ENCODE data around the gene AGBL4. TPM values are rescaled to one million over a fixed set of nuclear protein-coding genes. Genes with fewer than 3 reads are reported as not detected.
A peak's percentile ranks its signal among the peaks of the same experiment; 100 is the strongest.

The AGBL4 gene
- polyA plus RNA-seq, 3 donors from 2014 or later = not detected

- Mint-ChIP-seq H3K4me3 (no peak overlapping the region), H3K27ac (no peak overlapping the region), H3K4me1 (no peaks in the 10 kb centered on the region), H3K36me3 (no peaks in the 10 kb centered on the region), H3K9me3 (no peaks in the 10 kb centered on the region), H3K27me3 (ENCODE audit: low read depth in 3 of 3) (peaks cover 3 to 5% (median 4%) of the 10 kb centered on the region in 3 donors)
- no peak for DNase-seq
Measured at GRCh38 chr1:48784301-48784700, 1239.5 kb downstream of the AGBL4 start.

GRCh38 chr1:48777219-48777895, 1246.4 kb downstream of the AGBL4 start:
- Mint-ChIP-seq H3K27me3 (ENCODE audit: low read depth in 3 of 3) (peaks cover 0 to 9% (median 9%) of the 10 kb centered on the region in 3 donors), H3K4me1 (peaks cover 22 to 23% of the 10 kb centered on the region in 2 donors), H3K27ac (peak overlapping the region in 2 of 6 donors; percentile 43 to 82), H3K9me3 (no peaks in the 10 kb centered on the region), H3K4me3 (peak overlapping the region; percentile 82 to 94 (median 88)), H3K36me3 (no peaks in the 10 kb centered on the region)
- DNase-seq = no peak

- DNase-seq = peak; percentile 46 to 59 (median 50)
- Mint-ChIP-seq H3K27ac (peak within 1 kb of the TSS; percentile 44 to 86 (median 78)), H3K4me3 (peak within 1 kb of the TSS; percentile 88 to 94 (median 91)), H3K9me3 (no peaks in the 10 kb centered on the region), H3K4me1 (peaks cover 22 to 23% of the 10 kb centered on the region in 2 donors), H3K27me3 (ENCODE audit: low read depth in 3 of 3) (peaks cover 4 to 10% (median 8%) of the 10 kb centered on the region in 3 donors), H3K36me3 (no peaks in the 10 kb centered on the region)
Measured at GRCh38 chr1:48776393-48777218, 1247.1 kb downstream of the AGBL4 start, which contains the start of gene BEND5. Gene BEND5 (minus strand): TSS chr1:48776891. CDS start chr1:48776831, 60 bp downstream.

- no peaks in the 10 kb centered on the region for H3K9me3 Mint-ChIP-seq
- peaks cover 22 to 23% of the 10 kb centered on the region in 2 donors for H3K4me1 Mint-ChIP-seq
- H3K27me3 Mint-ChIP-seq (ENCODE audit: low read depth in 3 of 3) = peaks cover 4 to 10% (median 7%) of the 10 kb centered on the region in 3 donors
- no peaks in the 10 kb centered on the region for H3K36me3 Mint-ChIP-seq
- no peak for DNase-seq
- H3K4me3 Mint-ChIP-seq = peak overlapping the region; percentile 87 to 91 (median 89)
- H3K27ac Mint-ChIP-seq = peak overlapping the region; percentile 7 to 86 (median 68)
Measured at GRCh38 chr1:48775831-48776392, 1247.8 kb downstream of the AGBL4 start.

GRCh38 chr1:48773133-48773532, 1250.6 kb downstream of the AGBL4 start:
- no peak overlapping the region for H3K4me3 Mint-ChIP-seq
- H3K27ac Mint-ChIP-seq = peak overlapping the region in 1 of 6 donors; percentile 3
- peaks cover 20 to 23% of the 10 kb centered on the region in 2 donors for H3K4me1 Mint-ChIP-seq
- H3K27me3 Mint-ChIP-seq (ENCODE audit: low read depth in 3 of 3) = peaks cover 4 to 12% (median 7%) of the 10 kb centered on the region in 3 donors
- no peaks in the 10 kb centered on the region for H3K9me3 Mint-ChIP-seq
- no peaks in the 10 kb centered on the region for H3K36me3 Mint-ChIP-seq
- DNase-seq = no peak

GRCh38 chr1:48772211-48772610, 1251.5 kb downstream of the AGBL4 start:
- DNase-seq = no peak
- Mint-ChIP-seq H3K9me3 (no peaks in the 10 kb centered on the region), H3K27ac (no peak overlapping the region), H3K36me3 (no peaks in the 10 kb centered on the region), H3K4me3 (no peak overlapping the region), H3K4me1 (peaks cover 16 to 18% of the 10 kb centered on the region in 2 donors), H3K27me3 (ENCODE audit: low read depth in 3 of 3) (peaks cover 4 to 12% (median 7%) of the 10 kb centered on the region in 3 donors)

- H3K9me3 Mint-ChIP-seq = no peaks in the 10 kb centered on the region
- H3K27me3 Mint-ChIP-seq (ENCODE audit: low read depth in 3 of 3) = peaks cover 4 to 10% (median 5%) of the 10 kb centered on the region in 3 donors
- H3K4me3 Mint-ChIP-seq = no peak overlapping the region
- no peak overlapping the region for H3K27ac Mint-ChIP-seq
- no peaks in the 10 kb centered on the region for H3K36me3 Mint-ChIP-seq
- peaks cover 12 to 14% of the 10 kb centered on the region in 2 donors for H3K4me1 Mint-ChIP-seq
- DNase-seq = no peak
Measured at GRCh38 chr1:48771561-48771960, 1252.2 kb downstream of the AGBL4 start.

GRCh38 chr1:48767975-48768510, 1255.7 kb downstream of the AGBL4 start:
- no peak for DNase-seq
- H3K27me3 Mint-ChIP-seq (ENCODE audit: low read depth in 3 of 3) = peaks cover 1 to 5% (median 4%) of the 10 kb centered on the region in 3 donors
- H3K36me3 Mint-ChIP-seq = peaks cover 0 to 12% (median 2%) of the 10 kb centered on the region in 3 donors
- no peaks in the 10 kb centered on the region for H3K4me1 Mint-ChIP-seq
- no peak overlapping the region for H3K4me3 Mint-ChIP-seq
- H3K27ac Mint-ChIP-seq = no peak overlapping the region
- no peaks in the 10 kb centered on the region for H3K9me3 Mint-ChIP-seq

GRCh38 chr1:48765335-48765734, 1258.4 kb downstream of the AGBL4 start:
- H3K4me1 Mint-ChIP-seq = no peaks in the 10 kb centered on the region
- H3K9me3 Mint-ChIP-seq = no peaks in the 10 kb centered on the region
- DNase-seq = no peak
- no peak overlapping the region for H3K27ac Mint-ChIP-seq
- H3K4me3 Mint-ChIP-seq = no peak overlapping the region
- peaks cover 0 to 12% (median 2%) of the 10 kb centered on the region in 3 donors for H3K36me3 Mint-ChIP-seq
- peaks cover 0 to 2% (median 2%) of the 10 kb centered on the region in 3 donors for H3K27me3 Mint-ChIP-seq (ENCODE audit: low read depth in 3 of 3)

- no peak for DNase-seq
- peaks cover 0 to 19% (median 11%) of the 10 kb centered on the region in 3 donors for H3K36me3 Mint-ChIP-seq
- no peak overlapping the region for H3K27ac Mint-ChIP-seq
- no peak overlapping the region for H3K4me3 Mint-ChIP-seq
- peaks cover 0 to 2% (median 0%) of the 10 kb centered on the region in 3 donors for H3K27me3 Mint-ChIP-seq (ENCODE audit: low read depth in 3 of 3)
- H3K9me3 Mint-ChIP-seq = no peaks in the 10 kb centered on the region
- no peaks in the 10 kb centered on the region for H3K4me1 Mint-ChIP-seq
Measured at GRCh38 chr1:48761986-48762385, 1261.8 kb downstream of the AGBL4 start.

GRCh38 chr1:48761411-48761810, 1262.3 kb downstream of the AGBL4 start:
- Mint-ChIP-seq H3K9me3 (no peaks in the 10 kb centered on the region), H3K4me1 (no peaks in the 10 kb centered on the region), H3K27ac (no peak overlapping the region), H3K4me3 (no peak overlapping the region), H3K36me3 (peaks cover 0 to 19% (median 11%) of the 10 kb centered on the region in 3 donors), H3K27me3 (ENCODE audit: low read depth in 3 of 3) (peaks cover 0 to 2% (median 0%) of the 10 kb centered on the region in 3 donors)
- DNase-seq = no peak

- no peak for DNase-seq
- Mint-ChIP-seq H3K4me1 (no peaks in the 10 kb centered on the region), H3K27me3 (ENCODE audit: low read depth in 3 of 3) (peaks cover 0 to 2% (median 0%) of the 10 kb centered on the region in 3 donors), H3K9me3 (no peaks in the 10 kb centered on the region), H3K27ac (no peak overlapping the region), H3K4me3 (no peak overlapping the region), H3K36me3 (peaks cover 0 to 19% (median 11%) of the 10 kb centered on the region in 3 donors)
Measured at GRCh38 chr1:48760857-48761256, 1262.9 kb downstream of the AGBL4 start.

GRCh38 chr1:48758976-48759375, 1264.8 kb downstream of the AGBL4 start:
- DNase-seq = no peak
- Mint-ChIP-seq H3K4me1 (no peaks in the 10 kb centered on the region), H3K27ac (no peak overlapping the region), H3K27me3 (ENCODE audit: low read depth in 3 of 3) (peaks cover 0 to 2% (median 0%) of the 10 kb centered on the region in 3 donors), H3K9me3 (no peaks in the 10 kb centered on the region), H3K36me3 (peaks cover 0 to 15% (median 11%) of the 10 kb centered on the region in 3 donors), H3K4me3 (no peak overlapping the region)

All from immature natural killer cell (primary cell).